GM15510 (cell line): ENCODE data around the gene CCDC85C.

Experiments used
- POLR2A ChIP-seq: IDR thresholded peaks from 3 replicates; pipeline ENCODE4 v1.6.1; 2011; ENCODE audit warnings: borderline replicate concordance; ENCODE audit not compliant: insufficient read length; ENCODE audit errors: extremely low read depth

Gene CCDC85C

GRCh38 chr14:99518441-99519346 lies 85.3 kb downstream of the CCDC85C start:
- TF ChIP-seq POLR2A, result no peak

- no peak for TF ChIP-seq POLR2A
Observed at GRCh38 chr14:99517643-99518381, 86.2 kb downstream of the CCDC85C start.

DNA sequence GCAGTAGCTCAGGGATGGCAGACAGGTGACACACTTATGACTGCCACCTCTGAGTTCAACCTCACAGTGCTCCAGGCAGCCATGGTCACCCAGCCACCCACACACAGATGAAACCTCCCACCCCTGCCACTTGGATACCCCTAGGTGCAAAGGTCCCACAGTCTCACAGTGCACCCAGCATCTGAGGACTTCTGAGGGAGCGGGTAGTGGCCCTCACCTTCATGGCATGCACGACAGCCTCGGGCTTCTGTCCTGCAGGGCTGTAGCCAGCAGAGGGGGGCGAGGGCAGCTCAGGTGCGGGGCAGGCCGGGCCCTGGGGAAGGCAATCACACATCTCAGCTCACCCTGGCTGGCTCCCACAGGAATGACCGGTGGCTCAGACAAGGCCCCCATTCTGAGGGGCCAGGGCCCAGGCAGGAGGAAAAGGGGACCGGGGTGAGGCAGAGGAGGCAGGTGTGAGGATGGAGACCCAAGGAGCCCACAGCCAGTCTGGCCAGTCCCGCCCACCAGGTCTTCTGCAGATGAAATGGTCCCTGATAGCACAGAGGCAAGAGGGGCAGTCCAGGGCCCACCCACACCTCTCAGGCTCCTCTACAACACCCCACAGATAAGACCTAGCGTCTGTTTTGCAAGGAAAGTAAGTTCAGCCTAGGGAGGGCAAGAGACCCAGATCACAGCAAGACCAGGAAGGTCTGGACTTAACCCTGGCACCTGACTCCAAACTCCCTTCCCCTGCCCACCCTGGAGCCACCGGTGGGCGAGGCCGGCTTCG lies 87.0 kb downstream of the CCDC85C start:
- TF ChIP-seq POLR2A, result no peak

GRCh38 chr14:99516156-99516870 lies 87.7 kb downstream of the CCDC85C start:
- no peak for TF ChIP-seq POLR2A

DNA sequence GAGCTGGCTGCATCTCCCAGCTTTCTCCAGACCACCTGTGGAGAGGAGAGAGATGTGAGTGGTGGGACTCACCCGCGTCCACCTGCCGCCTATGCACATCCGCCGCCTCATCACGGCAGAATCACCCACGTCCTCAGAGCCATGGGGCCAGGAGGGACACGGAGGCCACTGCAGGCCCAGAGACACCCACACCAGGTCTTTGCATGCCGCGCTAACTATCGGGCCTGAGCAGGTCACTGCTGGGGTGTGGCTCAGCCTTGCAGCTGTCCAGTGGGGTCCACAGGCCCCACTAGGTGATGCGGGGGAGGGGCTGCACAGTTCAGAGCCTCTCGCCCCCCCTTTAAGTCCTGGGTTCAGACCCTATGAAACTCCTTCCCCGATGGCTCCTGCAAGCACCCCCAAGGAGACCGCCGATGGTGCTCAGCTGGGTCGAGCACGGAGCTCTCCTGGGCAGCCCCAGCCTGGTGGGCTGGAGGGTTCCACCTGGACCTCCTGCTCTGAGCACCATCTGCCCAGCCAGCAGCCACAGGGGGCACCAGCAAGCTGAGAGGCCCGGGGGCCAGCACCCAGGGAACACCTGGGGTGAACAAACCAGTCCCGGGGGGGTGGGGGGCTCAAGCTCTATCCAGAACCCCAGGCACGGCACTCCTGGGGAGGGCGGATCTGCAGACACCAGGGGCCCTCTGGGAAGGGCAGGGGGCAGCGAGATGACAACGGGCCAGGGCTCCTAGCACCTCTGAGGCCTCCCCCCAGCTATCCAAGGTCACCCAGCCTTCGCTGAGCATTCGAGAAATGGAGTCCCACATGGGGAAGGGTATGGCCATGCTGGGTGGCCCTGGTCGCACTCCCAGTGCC lies 88.5 kb downstream of the CCDC85C start:
- no peak for TF ChIP-seq POLR2A

- TF ChIP-seq POLR2A, result no peak
Observed at GRCh38 chr14:99514552-99515300, 89.3 kb downstream of the CCDC85C start.

GRCh38 chr14:99513946-99514551 lies 90.0 kb downstream of the CCDC85C start:
- TF ChIP-seq POLR2A, result no peak

- TF ChIP-seq POLR2A, result no peak
Observed at GRCh38 chr14:99513183-99513694, 90.8 kb downstream of the CCDC85C start.

GRCh38 chr14:99512571-99513182 lies 91.3 kb downstream of the CCDC85C start:
- no peak for TF ChIP-seq POLR2A

DNA sequence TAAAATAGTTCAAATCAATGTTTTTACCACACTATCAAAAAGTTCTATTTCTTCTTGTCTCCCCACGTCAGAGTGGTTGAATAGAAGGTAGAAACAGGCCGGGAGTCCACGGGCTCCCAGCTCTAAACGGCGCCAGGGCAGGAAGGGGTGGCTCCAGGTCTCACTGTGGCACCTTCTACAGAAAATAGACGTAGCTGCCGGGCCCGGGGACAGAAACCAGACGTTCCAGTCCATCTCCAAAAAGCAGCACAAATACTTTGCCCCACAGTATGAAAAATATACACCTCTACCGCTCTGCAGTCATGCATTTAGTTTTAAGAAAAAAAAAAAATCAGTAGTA lies 91.9 kb downstream of the CCDC85C start:
- no peak for TF ChIP-seq POLR2A

DNA sequence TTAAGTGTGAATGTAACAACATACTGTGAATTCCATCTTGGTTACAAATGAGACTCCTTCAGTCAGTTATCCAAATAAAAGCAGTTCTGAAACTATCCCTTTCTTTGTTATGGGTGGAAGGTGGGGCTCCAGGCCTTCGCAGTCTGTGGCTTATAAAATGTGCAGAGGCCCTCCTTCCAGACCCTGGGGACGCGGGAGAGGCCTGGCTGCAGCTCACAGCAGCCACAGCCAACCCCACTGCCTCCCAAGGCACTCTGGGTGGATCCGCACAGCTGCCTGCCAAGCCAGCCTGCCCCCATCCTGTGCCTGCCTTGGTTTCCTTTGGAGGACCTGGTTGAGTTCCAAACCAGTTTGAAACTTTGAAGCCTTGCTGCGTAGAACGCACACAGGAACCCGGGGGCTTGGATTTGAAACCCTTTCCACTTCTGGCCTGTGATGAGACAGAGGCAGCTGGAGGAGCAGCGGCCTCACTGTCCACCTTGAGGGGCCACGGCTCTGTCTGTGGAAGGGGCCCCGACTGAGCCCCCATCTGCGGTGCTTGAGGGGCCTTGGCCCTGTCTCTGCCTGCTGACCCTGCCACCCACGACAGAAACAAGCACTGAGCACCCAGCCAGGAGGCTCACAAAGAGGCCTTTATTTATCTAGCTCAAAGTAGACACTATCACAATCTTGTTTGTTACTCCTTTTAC lies 92.4 kb downstream of the CCDC85C start:
- TF ChIP-seq POLR2A, result no peak
